Keratinocyte (primary cell): ENCODE data around the gene TWIST1. TPM values are rescaled to one million over a fixed set of nuclear protein-coding genes. Genes with fewer than 3 reads are reported as not detected.

Source experiments
- DNase-seq: peaks from one replicate; pipeline ENCODE4 v3.0.0-alpha.2; 2011; ENCODE audit warnings: low read depth, missing footprints, low spot score
- FAIRE-seq: peaks from 2 replicates; lab custom pipeline; 2011; peaks lifted over from hg19 to GRCh38; lab: Jason Lieb, UNC
- H2AFZ ChIP-seq: 2 replicates; pipeline ENCODE4 v1.6.0; 2012; ENCODE audit warnings: low read length, control low read depth, inconsistent platforms; ENCODE audit not compliant: control insufficient read depth
- H3K27ac ChIP-seq: 2 replicates; pipeline ENCODE4 v1.5.1; 2011; ENCODE audit warnings: low read length; ENCODE audit not compliant: control insufficient read depth, insufficient read depth
- H3K27me3 ChIP-seq: 3 replicates; pipeline ENCODE4 v1.6.0; 2011; ENCODE audit warnings: low read length; ENCODE audit not compliant: control insufficient read depth, insufficient read depth; ENCODE audit errors: extremely low read depth
- H3K36me3 ChIP-seq, 2 experiments: 2 replicates in 1 of 2; 3 replicates in 1 of 2; pipeline ENCODE4 v1.5.1; 2011; ENCODE audit warnings: low read length in 2 of 2, mild to moderate bottlenecking in 1 of 2; ENCODE audit not compliant: control insufficient read depth in 2 of 2, insufficient read depth in 2 of 2; ENCODE audit errors: extremely low read depth in 1 of 2
- H3K4me1 ChIP-seq: 3 replicates; pipeline ENCODE4 v1.5.1; 2011; ENCODE audit warnings: low read length; ENCODE audit not compliant: control insufficient read depth, insufficient read depth; ENCODE audit errors: extremely low read depth
- H3K4me2 ChIP-seq: 3 replicates; pipeline ENCODE4 v1.6.0; 2011; ENCODE audit warnings: low read depth, low read length; ENCODE audit not compliant: control insufficient read depth, insufficient read depth; ENCODE audit errors: extremely low read depth
- H3K4me3 ChIP-seq, 3 experiments: fragments of 200-600 bp in 1 of 3; sonication (generic) in 1 of 3; 2 replicates in 2 of 3; 3 replicates in 1 of 3; pipeline ENCODE4 v1.5.1; 2011 to 2016; ENCODE audit warnings: low read length in 3 of 3, mild to moderate bottlenecking in 3 of 3, control low read depth in 2 of 3, inconsistent platforms in 1 of 3, low read depth in 1 of 3, mixed read lengths in 1 of 3, mixed run types in 1 of 3, moderate library complexity in 1 of 3; ENCODE audit not compliant: control insufficient read depth in 2 of 3, insufficient read depth in 2 of 3; ENCODE audit errors: extremely low read depth in 1 of 3
- H3K79me2 ChIP-seq: 2 replicates; pipeline ENCODE4 v1.6.0; 2012; ENCODE audit warnings: low read length; ENCODE audit not compliant: control insufficient read depth, insufficient read depth
- H3K9ac ChIP-seq: 3 replicates; pipeline ENCODE4 v1.6.0; 2011; ENCODE audit warnings: low read length; ENCODE audit not compliant: control insufficient read depth, insufficient read depth; ENCODE audit errors: extremely low read depth
- H3K9me1 ChIP-seq: 3 replicates; pipeline ENCODE4 v1.6.0; 2011; ENCODE audit warnings: low read length; ENCODE audit not compliant: control insufficient read depth, insufficient read depth; ENCODE audit errors: extremely low read depth
- H3K9me3 ChIP-seq: 2 replicates; pipeline ENCODE4 v1.5.1; 2012; ENCODE audit warnings: low read depth, low read length; ENCODE audit not compliant: control insufficient read depth
- H4K20me1 ChIP-seq: 3 replicates; pipeline ENCODE4 v1.6.0; 2011; ENCODE audit warnings: low read length; ENCODE audit not compliant: control insufficient read depth, insufficient read depth; ENCODE audit errors: extremely low read depth
- CTCF ChIP-seq, 3 experiments: IDR thresholded peaks in 1 of 3; conservative IDR thresholded peaks in 1 of 3; optimal IDR thresholded peaks in 1 of 3; 2 replicates in 2 of 3; 3 replicates in 1 of 3; pipeline versions ENCODE3 to v1.5.1; 2011; ENCODE audit warnings: low read length in 3 of 3, mild to moderate bottlenecking in 3 of 3, moderate library complexity in 2 of 3, control low read depth in 1 of 3, inconsistent platforms in 1 of 3; ENCODE audit not compliant: insufficient read depth in 2 of 3; ENCODE audit errors: extremely low read depth in 1 of 3
- EZH2 ChIP-seq: IDR thresholded peaks from one replicate; pipeline ENCODE4 v1.6.1; 2012; ENCODE audit warnings: inconsistent platforms, mild to moderate bottlenecking, low read length, moderate library complexity
- dilution Hi-C: fragments of 300-500 bp; cut with MboI; formaldehyde crosslinking; loops from one replicate; pipeline ENCODE4 v1.7.0; 2020; ENCODE audit warnings: low sequenced_read_pairs; ENCODE audit not compliant: extremely low pct_ligation_motif_present
- polyA plus RNA-seq, 5 experiments: library from polyadenylated mRNA; depleted of rRNA in 3 of 5; stranded (reverse) in 3 of 5; stranded (forward) in 1 of 5; unstranded in 1 of 5; fragments of >200 nt; gene quantifications; 1 replicate in 1 of 5; 2 replicates in 3 of 5; 3 replicates in 1 of 5; pipeline versions ENCODE4 v1.2.1 to v1.2.3, GENCODE V29; 2011 to 2012; ENCODE audit warnings: missing spikeins in 2 of 5, low read depth in 1 of 5, low replicate concordance in 1 of 5

The TWIST1 gene
- polyA plus RNA-seq, 1 donor (not counting 4 experiments of a cell fraction or from before 2014, with no cell fraction given), result 1.5 TPM

DNA sequence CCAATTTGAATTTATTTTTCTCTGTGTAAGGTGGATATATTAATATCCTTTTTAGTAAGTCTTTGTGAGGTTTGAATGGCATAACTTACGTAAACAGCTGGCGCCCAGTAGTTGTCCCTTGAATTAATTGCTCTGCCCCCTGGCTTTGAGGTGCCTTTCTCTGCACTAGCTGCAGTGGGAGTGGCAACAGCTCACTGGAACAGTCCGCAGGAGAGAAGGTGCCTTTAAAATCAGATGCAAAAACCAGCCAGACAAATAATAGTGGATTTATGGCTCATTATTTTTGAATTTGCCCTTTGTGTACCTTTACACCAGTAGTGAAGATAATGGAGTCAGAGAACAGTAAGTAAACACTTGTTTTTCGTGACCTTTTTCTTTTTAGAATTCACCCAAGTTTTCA is 16.0 kb upstream of the TWIST1 start:
- H3K27ac ChIP-seq, result no peak overlapping the region
- no peaks in the 10 kb centered on the region for H3K9me1 ChIP-seq
- H4K20me1 ChIP-seq, result no peaks in the 10 kb centered on the region
- no peak overlapping the region for H3K4me3 ChIP-seq
- no peaks in the 10 kb centered on the region for H3K79me2 ChIP-seq
- dilution Hi-C loops, result no loop called here
- no peaks in the 10 kb centered on the region for H3K9me3 ChIP-seq
- no peak for FAIRE-seq
- no peak overlapping the region for H2AFZ ChIP-seq
- no peak for TF ChIP-seq CTCF (optimal IDR thresholded peaks at IDR 0.05 in 1 of 3, IDR thresholded peaks at IDR 0.05 in 1 of 3, conservative IDR thresholded peaks at IDR 0.05 in 1 of 3; ENCODE audit: extremely low read depth in 1 of 3, insufficient read depth in 2 of 3, low read length in 3 of 3)
- TF ChIP-seq EZH2, result no peak
- H3K4me1 ChIP-seq, result no peaks in the 10 kb centered on the region
- H3K9ac ChIP-seq, result no peak overlapping the region
- DNase-seq, result no peak
- H3K27me3 ChIP-seq, result no peaks in the 10 kb centered on the region
- no peak overlapping the region for H3K4me2 ChIP-seq
- H3K36me3 ChIP-seq, result no peaks in the 10 kb centered on the region

GRCh38 chr7:19128856-19129255 is 11.4 kb upstream of the TWIST1 start:
- H3K9me1 ChIP-seq, result no peaks in the 10 kb centered on the region
- no peaks in the 10 kb centered on the region for H3K36me3 ChIP-seq
- TF ChIP-seq CTCF (optimal IDR thresholded peaks at IDR 0.05 in 1 of 3, IDR thresholded peaks at IDR 0.05 in 1 of 3, conservative IDR thresholded peaks at IDR 0.05 in 1 of 3; ENCODE audit: extremely low read depth in 1 of 3, insufficient read depth in 2 of 3, low read length in 3 of 3) (no peak), EZH2 (no peak)
- H3K79me2 ChIP-seq, result no peaks in the 10 kb centered on the region
- H3K4me1 ChIP-seq, result no peaks in the 10 kb centered on the region
- no peak overlapping the region for H2AFZ ChIP-seq
- DNase-seq (no peak), FAIRE-seq (no peak)
- H3K4me3 ChIP-seq, result no peak overlapping the region
- no peak overlapping the region for H3K4me2 ChIP-seq
- no peak overlapping the region for H3K9ac ChIP-seq
- dilution Hi-C loops, result no loop called here
- no peaks in the 10 kb centered on the region for H3K9me3 ChIP-seq
- H3K27me3 ChIP-seq, result no peaks in the 10 kb centered on the region
- no peaks in the 10 kb centered on the region for H4K20me1 ChIP-seq
- no peak overlapping the region for H3K27ac ChIP-seq
